ENCODE results near the gene CBR1. TPM values are rescaled to one million over a fixed set of nuclear protein-coding genes. Genes with fewer than 3 reads are reported as not detected.
"Not testable (repeated sequence)": the region's sequence is repeated elsewhere in the genome, so short reads cannot be mapped to it uniquely, and the experiment has no call there.

The CBR1 gene
- total and polyA plus RNA-seq, 5 donors: 20.5 to 35.1 (median 31.8) TPM

DNA sequence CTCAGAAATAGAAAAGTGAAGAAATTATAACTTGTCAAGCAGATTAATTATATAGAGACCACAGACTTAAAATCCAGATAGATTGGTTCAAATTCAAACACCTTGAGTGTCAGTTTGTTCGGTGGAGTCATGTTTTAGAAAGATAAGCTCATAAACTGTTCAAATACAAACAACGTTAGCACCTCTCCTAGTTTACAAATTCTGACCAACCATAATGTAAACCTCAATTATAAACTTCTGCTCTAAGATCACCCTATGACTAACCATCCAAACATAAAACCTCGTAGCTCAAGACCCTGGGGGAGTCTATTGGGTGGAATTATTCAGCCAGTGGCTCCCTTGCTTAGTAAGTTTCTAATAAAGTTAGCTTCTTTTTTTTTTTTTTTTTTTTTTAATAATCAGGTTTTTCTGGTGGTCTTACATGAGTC lies 12.4 kb downstream of the CBR1 start:
- 83% methylated on average over 3 of the region's 3 CpGs for WGBS

DNA sequence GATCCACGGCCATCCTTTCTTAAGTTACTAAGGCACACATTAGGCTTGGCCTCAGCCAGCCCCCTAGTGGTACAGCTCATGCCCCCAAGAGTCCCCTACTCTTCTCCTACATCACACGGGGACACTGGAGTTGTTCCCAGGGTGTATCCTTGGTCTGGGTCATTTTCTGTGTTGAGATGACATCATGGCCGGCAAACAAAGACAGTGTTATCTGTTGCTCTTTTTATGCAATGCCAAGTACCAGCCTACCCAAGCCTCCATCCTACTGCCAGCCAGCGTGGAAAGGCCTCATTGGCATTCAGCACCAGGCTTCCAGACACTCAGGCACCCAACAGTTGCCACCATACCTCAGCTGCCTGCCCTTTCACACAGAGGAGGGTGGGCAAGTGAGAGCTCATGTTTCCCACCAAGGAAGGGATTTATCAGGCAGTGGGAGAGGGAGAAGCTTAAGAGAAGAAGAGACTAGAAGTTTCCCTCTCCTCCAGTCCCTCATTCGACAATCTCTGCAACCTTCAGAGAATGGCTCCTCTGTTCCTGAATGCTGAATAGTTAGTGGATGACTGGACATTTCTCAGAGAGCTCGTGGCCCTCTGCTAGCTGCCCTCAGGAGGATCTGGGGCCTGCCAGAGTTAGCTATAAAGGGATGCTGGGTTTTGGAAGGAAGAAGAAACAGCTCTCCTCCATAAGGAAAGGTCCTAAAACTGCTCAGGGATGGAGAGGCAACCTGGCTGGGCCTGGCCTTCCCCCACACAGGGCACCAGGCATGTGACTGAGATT lies 17.7 kb downstream of the CBR1 start:
- DNase-seq: no peak
- 51% methylated on average over 6 of the region's 6 CpGs for WGBS
- Histone ChIP-seq H3K9me3 (ENCODE audit: control insufficient read depth, low read length) (no peaks in the 10 kb centered on the region), H3K27me3 (ENCODE audit: control insufficient read depth, insufficient read depth) (no peaks in the 10 kb centered on the region), H3K4me1 (ENCODE audit: control insufficient read depth, insufficient read depth, low read length) (peaks cover 5% of the 10 kb centered on the region), H3K27ac (ENCODE audit: low read length) (peak overlapping the region; percentile 75), H3K4me3 (ENCODE audit: low read length) (no peak overlapping the region)
- intact Hi-C loops (cut with DNase I): no loop called here
- ATAC-seq: peak in 1 of 2 donors; percentile 26

More for the DNA sequence above, 12.4 kb downstream of the CBR1 start:
- Histone ChIP-seq H3K4me3 (ENCODE audit: low read length) (no peak overlapping the region), H3K4me1 (ENCODE audit: control insufficient read depth, insufficient read depth, low read length) (peaks cover under 1% of the 10 kb centered on the region), H3K27me3 (ENCODE audit: control insufficient read depth, insufficient read depth) (no peaks in the 10 kb centered on the region), H3K9me3 (ENCODE audit: control insufficient read depth, low read length) (no peaks in the 10 kb centered on the region), H3K27ac (ENCODE audit: low read length) (no peak overlapping the region)
- no peak for ATAC-seq
- intact Hi-C loops (cut with DNase I): no loop called here
- no peak for DNase-seq

- ATAC-seq (no peak), DNase-seq (no peak)
- H3K9me3 ChIP-seq (ENCODE audit: control insufficient read depth, low read length): no peaks in the 10 kb centered on the region
- 89% methylated on average over 3 of the region's 3 CpGs for WGBS
- H3K27me3 ChIP-seq (ENCODE audit: control insufficient read depth, insufficient read depth): no peaks in the 10 kb centered on the region
- no peak overlapping the region for H3K27ac ChIP-seq (ENCODE audit: low read length)
- intact Hi-C loops (cut with DNase I): no loop called here
- no peak overlapping the region for H3K4me3 ChIP-seq (ENCODE audit: low read length)
- H3K4me1 ChIP-seq (ENCODE audit: control insufficient read depth, insufficient read depth, low read length): peaks cover 5% of the 10 kb centered on the region
Measured at GRCh38 chr21:36089946-36090345, 20.1 kb downstream of the CBR1 start.

GRCh38 chr21:36092681-36093080 lies 22.9 kb downstream of the CBR1 start:
- H3K4me3 ChIP-seq (ENCODE audit: low read length): no peak overlapping the region
- H3K27ac ChIP-seq (ENCODE audit: low read length): no peak overlapping the region
- no peaks in the 10 kb centered on the region for H3K27me3 ChIP-seq (ENCODE audit: control insufficient read depth, insufficient read depth)
- H3K4me1 ChIP-seq (ENCODE audit: control insufficient read depth, insufficient read depth, low read length): peaks cover under 1% of the 10 kb centered on the region
- ATAC-seq (no peak), DNase-seq (no peak)
- no peaks in the 10 kb centered on the region for H3K9me3 ChIP-seq (ENCODE audit: control insufficient read depth, low read length)
- intact Hi-C loops (cut with DNase I): no loop called here

- WGBS: 83% methylated on average over 1 of the region's 1 CpG
Measured at GRCh38 chr21:36093512-36093911, 23.7 kb downstream of the CBR1 start.

GRCh38 chr21:36096398-36097290 lies 26.8 kb downstream of the CBR1 start:
- H3K27me3 ChIP-seq (ENCODE audit: control insufficient read depth, insufficient read depth): no peaks in the 10 kb centered on the region
- H3K4me1 ChIP-seq (ENCODE audit: control insufficient read depth, insufficient read depth, low read length): peaks cover 1% of the 10 kb centered on the region
- no peak overlapping the region for H3K4me3 ChIP-seq (ENCODE audit: low read length)
- no peaks in the 10 kb centered on the region for H3K9me3 ChIP-seq (ENCODE audit: control insufficient read depth, low read length)
- 44% methylated on average over 1 of the region's 1 CpG for WGBS
- no peak for ATAC-seq
- no peak overlapping the region for H3K27ac ChIP-seq (ENCODE audit: low read length)
- intact Hi-C loops (cut with DNase I): no loop called here
- DNase-seq: no peak

More at GRCh38 chr21:36093512-36093911, 23.7 kb downstream of the CBR1 start:
- Histone ChIP-seq H3K4me3 (ENCODE audit: low read length) (no peak overlapping the region), H3K9me3 (ENCODE audit: control insufficient read depth, low read length) (no peaks in the 10 kb centered on the region), H3K27ac (ENCODE audit: low read length) (no peak overlapping the region), H3K4me1 (ENCODE audit: control insufficient read depth, insufficient read depth, low read length) (peaks cover 1% of the 10 kb centered on the region), H3K27me3 (ENCODE audit: control insufficient read depth, insufficient read depth) (no peaks in the 10 kb centered on the region)
- DNase-seq: no peak
- ATAC-seq: no peak
- intact Hi-C loops (cut with DNase I): no loop called here

GRCh38 chr21:36097427-36098181 lies 27.8 kb downstream of the CBR1 start:
- WGBS: 67% methylated on average over 8 of the region's 8 CpGs
- no peak overlapping the region for H3K27ac ChIP-seq (ENCODE audit: low read length)
- DNase-seq: no peak
- intact Hi-C loops (cut with DNase I): no loop called here
- no peak for ATAC-seq
- H3K4me3 ChIP-seq (ENCODE audit: low read length): no peak overlapping the region
- H3K4me1 ChIP-seq (ENCODE audit: control insufficient read depth, insufficient read depth, low read length): peaks cover 1% of the 10 kb centered on the region
- H3K9me3 ChIP-seq (ENCODE audit: control insufficient read depth, low read length): no peaks in the 10 kb centered on the region
- H3K27me3 ChIP-seq (ENCODE audit: control insufficient read depth, insufficient read depth): no peaks in the 10 kb centered on the region

GRCh38 chr21:36098182-36098532 lies 28.3 kb downstream of the CBR1 start:
- intact Hi-C loops (cut with DNase I): no loop called here
- Histone ChIP-seq H3K27me3 (ENCODE audit: control insufficient read depth, insufficient read depth) (no peaks in the 10 kb centered on the region), H3K4me3 (ENCODE audit: low read length) (no peak overlapping the region), H3K27ac (ENCODE audit: low read length) (no peak overlapping the region), H3K9me3 (ENCODE audit: control insufficient read depth, low read length) (no peaks in the 10 kb centered on the region), H3K4me1 (ENCODE audit: control insufficient read depth, insufficient read depth, low read length) (peaks cover 1% of the 10 kb centered on the region)
- ATAC-seq (no peak), DNase-seq (no peak)
- 64% methylated on average over 2 of the region's 2 CpGs for WGBS

DNA sequence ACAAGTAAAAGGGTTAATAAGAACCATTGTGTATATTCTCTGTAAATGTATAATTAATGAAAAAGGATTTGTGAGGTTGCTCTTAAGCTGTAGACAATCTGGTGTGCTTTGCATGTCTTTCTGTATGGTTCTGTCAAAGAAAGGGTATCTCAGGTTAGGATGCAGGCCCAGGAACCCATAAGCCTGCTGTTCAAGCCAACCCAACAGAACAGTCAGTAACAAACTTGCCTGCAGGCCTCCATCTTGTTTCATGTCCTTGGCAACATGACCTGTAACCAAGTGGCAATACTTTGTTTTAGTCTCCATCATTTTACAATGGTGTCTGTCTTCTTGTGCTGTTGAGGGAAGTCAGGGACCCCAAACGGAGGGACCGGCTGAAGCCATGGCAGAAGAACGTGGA lies 29.2 kb downstream of the CBR1 start:
- H3K4me3 ChIP-seq (ENCODE audit: low read length): no peak overlapping the region
- intact Hi-C loops (cut with DNase I): no loop called here
- ATAC-seq: no peak
- H3K27me3 ChIP-seq (ENCODE audit: control insufficient read depth, insufficient read depth): no peaks in the 10 kb centered on the region
- no peak for DNase-seq
- H3K9me3 ChIP-seq (ENCODE audit: control insufficient read depth, low read length): no peaks in the 10 kb centered on the region
- H3K4me1 ChIP-seq (ENCODE audit: control insufficient read depth, insufficient read depth, low read length): peaks cover 1% of the 10 kb centered on the region
- 97% methylated on average over 3 of the region's 3 CpGs for WGBS
- H3K27ac ChIP-seq (ENCODE audit: low read length): no peak overlapping the region

- 36% methylated on average over 13 of the region's 13 CpGs for WGBS
- ATAC-seq; intact Hi-C loops (cut with DNase I); H3K27me3 ChIP-seq (ENCODE audit: control insufficient read depth, insufficient read depth); H3K27ac ChIP-seq (ENCODE audit: low read length); H3K4me3 ChIP-seq (ENCODE audit: low read length); H3K9me3 ChIP-seq (ENCODE audit: control insufficient read depth, low read length); DNase-seq; H3K4me1 ChIP-seq (ENCODE audit: control insufficient read depth, insufficient read depth, low read length): not testable (repeated sequence)
Measured at GRCh38 chr21:36099695-36100211, 29.9 kb downstream of the CBR1 start.
